SK-N-SH (cell line): ENCODE data around the gene CRIP2. TPM values are rescaled to one million over a fixed set of nuclear protein-coding genes. Genes with fewer than 3 reads are reported as not detected.

ENCODE experiments used
- CTCF ChIA-PET: fragments of 300-600, 350-600 bp; formaldehyde crosslinking; extraction: SDS; loops from one replicate; lab custom pipeline; 2021; lab: Yijun Ruan, JAX
- POLR2A ChIA-PET: fragments of 350-600 bp; sonication (Branson Sonifier 250); formaldehyde crosslinking; extraction: SDS; loops from one replicate; lab custom pipeline; 2020; ENCODE audit warnings: antibody characterized with exemption, inconsistent platforms; lab: Yijun Ruan, JAX
- DNase-seq: peaks from one replicate; pipeline ENCODE4 v3.0.0; 2012
- H2AFZ ChIP-seq: fragments of 200-600 bp; sonication (generic); 2 replicates; pipeline ENCODE4 v1.8.1; 2016; ENCODE audit warnings: antibody characterized with exemption, mild to moderate bottlenecking, low read depth
- H3F3A ChIP-seq: fragments of 200-600 bp; sonication (generic); replicated peaks from 2 replicates; pipeline ENCODE3; 2016; ENCODE audit warnings: antibody characterized with exemption, mild to moderate bottlenecking; ENCODE audit not compliant: insufficient read depth
- H3K27ac ChIP-seq, 2 experiments: fragments of 200-500 bp in 1 of 2; fragments of 200-600 bp in 1 of 2; sonication (Bioruptor generic) in 1 of 2; sonication (generic), shearing (Covaris generic) in 1 of 2; 2 replicates each; pipeline versions ENCODE4 v1.5.1 to v1.6.1; 2014 to 2016; ENCODE audit warnings: low read depth in 2 of 2, inconsistent platforms in 1 of 2, low read length in 1 of 2, mild to moderate bottlenecking in 1 of 2, mixed read lengths in 1 of 2
- H3K27me3 ChIP-seq: fragments of 200-600 bp; sonication (generic), shearing (Covaris generic); 2 replicates; pipeline ENCODE4 v1.6.1; 2016; ENCODE audit warnings: mixed run types; ENCODE audit not compliant: insufficient read depth
- H3K36me3 ChIP-seq, 2 experiments: fragments of 200-500 bp in 1 of 2; fragments of 200-600 bp in 1 of 2; sonication (Bioruptor generic) in 1 of 2; sonication (generic) in 1 of 2; replicated peaks in 1 of 2; 2 replicates each; pipeline versions ENCODE3 to v1.5.1; 2014 to 2016; ENCODE audit warnings: low read length in 1 of 2, mild to moderate bottlenecking in 1 of 2; ENCODE audit not compliant: insufficient read depth in 2 of 2, control insufficient read depth in 1 of 2
- H3K4me1 ChIP-seq, 2 experiments: fragments of 200-500 bp in 1 of 2; fragments of 200-600 bp in 1 of 2; sonication (Bioruptor generic) in 1 of 2; sonication (generic), shearing (Covaris generic) in 1 of 2; 2 replicates each; pipeline versions ENCODE4 v1.5.1 to v1.6.1; 2014 to 2016; ENCODE audit warnings: low read depth in 1 of 2, low read length in 1 of 2, mixed run types in 1 of 2; ENCODE audit not compliant: insufficient read depth in 2 of 2, control insufficient read depth in 1 of 2
- H3K4me2 ChIP-seq: fragments of 200-600 bp; sonication (generic), shearing (Covaris generic); 2 replicates; pipeline ENCODE4 v1.6.1; 2017; ENCODE audit warnings: mixed run types
- H3K4me3 ChIP-seq, 2 experiments: fragments of 200-500 bp in 1 of 2; fragments of 200-600 bp in 1 of 2; sonication (Bioruptor generic) in 1 of 2; sonication (generic), shearing (Covaris generic) in 1 of 2; 2 replicates each; pipeline versions ENCODE4 v1.5.1 to v1.8.1; 2014 to 2016; ENCODE audit warnings: low read depth in 2 of 2, inconsistent platforms in 1 of 2, low read length in 1 of 2, mild to moderate bottlenecking in 1 of 2, mixed read lengths in 1 of 2, moderate library complexity in 1 of 2
- H3K79me2 ChIP-seq: fragments of 200-600 bp; sonication (generic); 2 replicates; pipeline ENCODE4 v1.8.1; 2017; ENCODE audit warnings: mild to moderate bottlenecking; ENCODE audit not compliant: insufficient read depth
- H3K9ac ChIP-seq: fragments of 200-600 bp; sonication (generic); 2 replicates; pipeline ENCODE4 v1.6.1; 2017; ENCODE audit warnings: mixed run types
- H3K9me2 ChIP-seq: fragments of 200-600 bp; sonication (generic); 2 replicates; pipeline ENCODE4 v1.6.1; 2017; ENCODE audit warnings: mixed run types
- H3K9me3 ChIP-seq: fragments of 200-600 bp; sonication (generic); 2 replicates; pipeline ENCODE4 v1.6.1; 2017; ENCODE audit warnings: mixed run types, mild to moderate bottlenecking, moderate library complexity
- H4K20me1 ChIP-seq: fragments of 200-600 bp; sonication (generic); 2 replicates; pipeline ENCODE4 v1.6.1; 2017; ENCODE audit warnings: mild to moderate bottlenecking, mixed run types; ENCODE audit not compliant: insufficient read depth
- ELF1 ChIP-seq: IDR thresholded peaks from 2 replicates; pipeline ENCODE4 v1.4.0; 2012
- EP300 ChIP-seq, 2 experiments: IDR thresholded peaks; 2 replicates each; pipeline versions ENCODE4 v1.4.0 to v1.6.1; 2012; ENCODE audit warnings: borderline replicate concordance in 1 of 2, low read depth in 1 of 2, low read length in 1 of 2
- EZH2phosphoT487 ChIP-seq: fragments of 200-600 bp; sonication (generic); IDR thresholded peaks from 2 replicates; pipeline ENCODE4 v1.6.1; 2017; ENCODE audit warnings: low read depth, mixed run types, mild to moderate bottlenecking, antibody characterized with exemption, moderate library complexity, borderline replicate concordance
- FOXJ3 ChIP-seq: sonication (generic); formaldehyde crosslinking; IDR thresholded peaks from 2 replicates; pipeline ENCODE4 v1.5.1; 2020; ENCODE audit warnings: mild to moderate bottlenecking, missing genetic modification reagents
- FOXM1 ChIP-seq: IDR thresholded peaks from 2 replicates; pipeline ENCODE4 v1.4.0; 2012; ENCODE audit warnings: low read depth, mild to moderate bottlenecking
- GABPA ChIP-seq: IDR thresholded peaks from 2 replicates; pipeline ENCODE4 v1.4.0; 2012; ENCODE audit warnings: low read depth, mild to moderate bottlenecking
- NRF1 ChIP-seq: IDR thresholded peaks from 2 replicates; pipeline ENCODE4 v1.6.1; 2012; ENCODE audit warnings: low read depth, mild to moderate bottlenecking, low read length
- SIN3A ChIP-seq: IDR thresholded peaks from 2 replicates; pipeline ENCODE4 v1.6.1; 2012; ENCODE audit warnings: low read depth, mild to moderate bottlenecking, low read length, moderate library complexity, borderline replicate concordance
- SMC3 ChIP-seq: IDR thresholded peaks from 2 replicates; pipeline ENCODE4 v1.6.1; 2012; ENCODE audit warnings: low read depth, low read length, improper control_type of control experiment
- TAF1 ChIP-seq: IDR thresholded peaks from 2 replicates; pipeline ENCODE4 v1.6.1; 2012; ENCODE audit warnings: low read depth, mild to moderate bottlenecking, low read length, moderate library complexity, borderline replicate concordance
- TCF12 ChIP-seq: IDR thresholded peaks from 2 replicates; pipeline ENCODE4 v1.4.0; 2012
- TEAD4 ChIP-seq: IDR thresholded peaks from 2 replicates; pipeline ENCODE4 v1.4.0; 2012; ENCODE audit warnings: mild to moderate bottlenecking, borderline replicate concordance; ENCODE audit not compliant: insufficient read depth
- YY1 ChIP-seq: IDR thresholded peaks from 2 replicates; pipeline ENCODE4 v1.4.0; 2012; ENCODE audit warnings: low read depth, mild to moderate bottlenecking
- WGBS: methylation state at CpG from one replicate; pipeline ENCODE4 v1.1.6; 2017; ENCODE audit warnings: low lambda C conversion rate; 5-methylcytosine and 5-hydroxymethylcytosine counted together
- polyA plus RNA-seq, 3 experiments: library from polyadenylated mRNA; depleted of rRNA; stranded (reverse); fragments of >200 nt; gene quantifications; 2 replicates each; pipeline ENCODE4 v1.2.3, GENCODE V29; 2012
- TF ChIP-seq, protein P1 (sequence below): IDR thresholded peaks from 2 replicates; pipeline ENCODE4 v1.6.1; 2012; ENCODE audit warnings: mild to moderate bottlenecking, low read depth, low read length, moderate library complexity
- TF ChIP-seq, protein P2 (sequence below): IDR thresholded peaks from 2 replicates; pipeline ENCODE4 v1.4.0; 2012; ENCODE audit warnings: low read depth, borderline replicate concordance
- TF ChIP-seq, protein P3 (sequence below): fragments of 150-350 bp; IDR thresholded peaks from 2 replicates; pipeline ENCODE4 v1.6.1; 2017; ENCODE audit warnings: antibody characterized with exemption, low read length, low read depth, borderline replicate concordance
- TF ChIP-seq, protein P4 (sequence below): fragments of 200-600 bp; sonication (generic); IDR thresholded peaks from 2 replicates; pipeline ENCODE4 v1.6.1; 2017; ENCODE audit warnings: antibody characterized with exemption, mild to moderate bottlenecking, moderate library complexity
- TF ChIP-seq, protein P5 (sequence below): IDR thresholded peaks from 2 replicates; pipeline ENCODE4 v1.4.0; 2012; ENCODE audit warnings: low read depth

Gene CRIP2
- polyA plus RNA-seq, 1 of the 3 experiments (the other 2 are of a cell fraction), result 335 TPM

DNA sequence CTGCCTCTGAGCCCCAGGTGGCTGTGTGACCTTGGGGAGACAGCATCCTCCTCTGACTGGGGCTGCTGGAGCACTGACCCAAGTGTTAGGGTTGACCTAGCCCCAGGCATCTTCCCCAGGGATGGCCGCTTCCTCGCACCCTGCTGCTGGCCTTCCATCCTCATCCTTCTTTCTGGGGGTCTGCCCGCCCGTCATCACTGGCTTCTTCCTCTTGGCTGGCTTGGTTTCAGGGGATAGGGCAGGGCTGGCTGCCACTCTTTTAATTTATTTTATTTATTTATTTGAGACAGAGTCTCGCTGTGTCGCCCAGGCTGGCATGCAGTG, 19.9 kb downstream of the CRIP2 start (continued):
- TF ChIP-seq, protein P1, sequence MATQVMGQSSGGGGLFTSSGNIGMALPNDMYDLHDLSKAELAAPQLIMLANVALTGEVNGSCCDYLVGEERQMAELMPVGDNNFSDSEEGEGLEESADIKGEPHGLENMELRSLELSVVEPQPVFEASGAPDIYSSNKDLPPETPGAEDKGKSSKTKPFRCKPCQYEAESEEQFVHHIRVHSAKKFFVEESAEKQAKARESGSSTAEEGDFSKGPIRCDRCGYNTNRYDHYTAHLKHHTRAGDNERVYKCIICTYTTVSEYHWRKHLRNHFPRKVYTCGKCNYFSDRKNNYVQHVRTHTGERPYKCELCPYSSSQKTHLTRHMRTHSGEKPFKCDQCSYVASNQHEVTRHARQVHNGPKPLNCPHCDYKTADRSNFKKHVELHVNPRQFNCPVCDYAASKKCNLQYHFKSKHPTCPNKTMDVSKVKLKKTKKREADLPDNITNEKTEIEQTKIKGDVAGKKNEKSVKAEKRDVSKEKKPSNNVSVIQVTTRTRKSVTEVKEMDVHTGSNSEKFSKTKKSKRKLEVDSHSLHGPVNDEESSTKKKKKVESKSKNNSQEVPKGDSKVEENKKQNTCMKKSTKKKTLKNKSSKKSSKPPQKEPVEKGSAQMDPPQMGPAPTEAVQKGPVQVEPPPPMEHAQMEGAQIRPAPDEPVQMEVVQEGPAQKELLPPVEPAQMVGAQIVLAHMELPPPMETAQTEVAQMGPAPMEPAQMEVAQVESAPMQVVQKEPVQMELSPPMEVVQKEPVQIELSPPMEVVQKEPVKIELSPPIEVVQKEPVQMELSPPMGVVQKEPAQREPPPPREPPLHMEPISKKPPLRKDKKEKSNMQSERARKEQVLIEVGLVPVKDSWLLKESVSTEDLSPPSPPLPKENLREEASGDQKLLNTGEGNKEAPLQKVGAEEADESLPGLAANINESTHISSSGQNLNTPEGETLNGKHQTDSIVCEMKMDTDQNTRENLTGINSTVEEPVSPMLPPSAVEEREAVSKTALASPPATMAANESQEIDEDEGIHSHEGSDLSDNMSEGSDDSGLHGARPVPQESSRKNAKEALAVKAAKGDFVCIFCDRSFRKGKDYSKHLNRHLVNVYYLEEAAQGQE, result no peak

DNA sequence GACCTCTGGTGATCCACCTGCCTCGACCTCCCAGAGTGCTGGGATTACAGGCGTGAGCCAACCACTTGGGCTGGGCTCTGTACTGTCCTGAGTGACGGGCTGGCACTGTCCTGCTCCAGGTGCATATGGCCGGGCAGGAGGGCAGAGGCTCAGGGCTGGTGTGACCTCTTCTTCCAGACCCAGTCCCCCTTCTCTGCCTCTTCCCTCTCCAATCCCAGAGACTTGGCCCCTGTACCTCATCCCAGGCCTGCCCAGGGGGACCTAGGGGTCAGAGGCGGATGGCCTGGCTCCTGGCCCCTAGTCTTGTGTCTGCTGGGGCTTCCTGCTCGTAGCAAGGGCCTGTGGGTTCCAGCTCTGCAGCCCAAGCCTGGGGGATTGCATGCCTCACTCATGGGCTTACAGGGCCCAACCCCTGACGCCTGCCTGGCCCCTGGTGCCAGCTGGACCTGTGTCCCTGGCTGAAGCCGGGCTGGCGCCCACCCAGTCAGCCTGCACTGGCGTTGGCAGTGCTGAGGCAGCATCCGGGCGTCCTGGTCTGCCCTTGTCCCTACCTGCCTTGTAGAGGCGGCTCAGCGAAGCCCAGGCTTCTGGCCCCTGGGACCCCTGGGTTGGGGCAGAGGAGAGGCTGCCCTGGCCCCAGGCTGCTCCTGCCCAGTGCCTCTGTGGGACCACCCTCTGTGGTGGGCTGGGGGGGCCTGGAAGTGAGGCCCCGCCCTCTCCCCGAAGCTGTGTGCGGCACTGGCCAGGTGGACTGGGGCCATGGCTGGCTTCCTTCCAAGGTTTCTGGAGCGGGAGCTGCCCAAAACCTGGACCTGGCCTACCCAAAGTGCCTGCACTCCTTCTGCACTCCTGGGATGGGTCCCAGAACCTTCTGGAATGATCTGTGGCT, 20.7 kb downstream of the CRIP2 start:
- no peak overlapping the region for H3K9ac ChIP-seq
- CTCF ChIA-PET, result interaction anchor here (0.8 kb wide), 1 partner anchor 42 kb away, joined by 3 read pairs; no protein-coding TSS in a partner anchor
- H3K4me2 ChIP-seq, result no peak overlapping the region
- POLR2A ChIA-PET, result no interaction called here
- H3K27me3 ChIP-seq, result no peaks in the 10 kb centered on the region
- no peak overlapping the region for H2AFZ ChIP-seq
- no peaks in the 10 kb centered on the region for H3K9me3 ChIP-seq
- no peak overlapping the region for H3K4me3 ChIP-seq
- H3K9me2 ChIP-seq, result no peaks in the 10 kb centered on the region
- peaks cover 11% of the 10 kb centered on the region; the same call in 1 of the 2 replicates for H4K20me1 ChIP-seq
- H3K4me1 ChIP-seq, result peaks cover 5 to 10% of the 10 kb centered on the region in 2 experiments; a peak in 2 of 4 replicates
- no peak for TF ChIP-seq NRF1
- no peak for TF ChIP-seq TAF1
- no peak for TF ChIP-seq FOXJ3 (CRISPR knock-in tag)
- TF ChIP-seq, protein P2, sequence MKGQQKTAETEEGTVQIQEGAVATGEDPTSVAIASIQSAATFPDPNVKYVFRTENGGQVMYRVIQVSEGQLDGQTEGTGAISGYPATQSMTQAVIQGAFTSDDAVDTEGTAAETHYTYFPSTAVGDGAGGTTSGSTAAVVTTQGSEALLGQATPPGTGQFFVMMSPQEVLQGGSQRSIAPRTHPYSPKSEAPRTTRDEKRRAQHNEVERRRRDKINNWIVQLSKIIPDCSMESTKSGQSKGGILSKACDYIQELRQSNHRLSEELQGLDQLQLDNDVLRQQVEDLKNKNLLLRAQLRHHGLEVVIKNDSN, result no peak
- TF ChIP-seq, protein P3, sequence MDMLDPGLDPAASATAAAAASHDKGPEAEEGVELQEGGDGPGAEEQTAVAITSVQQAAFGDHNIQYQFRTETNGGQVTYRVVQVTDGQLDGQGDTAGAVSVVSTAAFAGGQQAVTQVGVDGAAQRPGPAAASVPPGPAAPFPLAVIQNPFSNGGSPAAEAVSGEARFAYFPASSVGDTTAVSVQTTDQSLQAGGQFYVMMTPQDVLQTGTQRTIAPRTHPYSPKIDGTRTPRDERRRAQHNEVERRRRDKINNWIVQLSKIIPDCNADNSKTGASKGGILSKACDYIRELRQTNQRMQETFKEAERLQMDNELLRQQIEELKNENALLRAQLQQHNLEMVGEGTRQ, result no peak
- TF ChIP-seq YY1, result no peak
- TF ChIP-seq ELF1, result no peak
- TF ChIP-seq TEAD4, result no peak
- TF ChIP-seq SMC3, result no peak
- TF ChIP-seq EP300 (IDR thresholded peaks at IDR 0.05; ENCODE audit: borderline replicate concordance in 1 of 2, low read depth in 1 of 2, low read length in 1 of 2), result no peak
- TF ChIP-seq, protein P1, result no peak
- TF ChIP-seq TCF12, result no peak
- no peak for TF ChIP-seq GABPA
- TF ChIP-seq FOXM1, result no peak
- TF ChIP-seq EZH2phosphoT487, result no peak
- TF ChIP-seq, protein P4, sequence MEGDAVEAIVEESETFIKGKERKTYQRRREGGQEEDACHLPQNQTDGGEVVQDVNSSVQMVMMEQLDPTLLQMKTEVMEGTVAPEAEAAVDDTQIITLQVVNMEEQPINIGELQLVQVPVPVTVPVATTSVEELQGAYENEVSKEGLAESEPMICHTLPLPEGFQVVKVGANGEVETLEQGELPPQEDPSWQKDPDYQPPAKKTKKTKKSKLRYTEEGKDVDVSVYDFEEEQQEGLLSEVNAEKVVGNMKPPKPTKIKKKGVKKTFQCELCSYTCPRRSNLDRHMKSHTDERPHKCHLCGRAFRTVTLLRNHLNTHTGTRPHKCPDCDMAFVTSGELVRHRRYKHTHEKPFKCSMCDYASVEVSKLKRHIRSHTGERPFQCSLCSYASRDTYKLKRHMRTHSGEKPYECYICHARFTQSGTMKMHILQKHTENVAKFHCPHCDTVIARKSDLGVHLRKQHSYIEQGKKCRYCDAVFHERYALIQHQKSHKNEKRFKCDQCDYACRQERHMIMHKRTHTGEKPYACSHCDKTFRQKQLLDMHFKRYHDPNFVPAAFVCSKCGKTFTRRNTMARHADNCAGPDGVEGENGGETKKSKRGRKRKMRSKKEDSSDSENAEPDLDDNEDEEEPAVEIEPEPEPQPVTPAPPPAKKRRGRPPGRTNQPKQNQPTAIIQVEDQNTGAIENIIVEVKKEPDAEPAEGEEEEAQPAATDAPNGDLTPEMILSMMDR, result no peak
- TF ChIP-seq SIN3A, result no peak
- TF ChIP-seq, protein P5, sequence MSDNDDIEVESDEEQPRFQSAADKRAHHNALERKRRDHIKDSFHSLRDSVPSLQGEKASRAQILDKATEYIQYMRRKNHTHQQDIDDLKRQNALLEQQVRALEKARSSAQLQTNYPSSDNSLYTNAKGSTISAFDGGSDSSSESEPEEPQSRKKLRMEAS, result no peak
- H3K79me2 ChIP-seq, result peaks cover 13% of the 10 kb centered on the region; the same call in 1 of the 2 replicates
- no peak overlapping the region for H3K27ac ChIP-seq
- DNase-seq, result no peak
- H3F3A ChIP-seq, result no peaks in the 10 kb centered on the region
- WGBS, result 84% methylated on average over 4 of the region's 18 CpGs
- no peaks in the 10 kb centered on the region for H3K36me3 ChIP-seq
